GM20000 (cell line): Measurements from ENCODE around the gene NPAS2.

Experiments
- DNase-seq: peaks from one replicate; pipeline ENCODE4 v3.0.0; 2012; ENCODE audit warnings: low spot score
- CTCF ChIP-seq: IDR thresholded peaks from 2 replicates; pipeline ENCODE4 v1.5.1; 2012; ENCODE audit warnings: mild to moderate bottlenecking, control low read depth; ENCODE audit errors: extremely low read depth, missing control alignments

Gene NPAS2

GRCh38 chr2:100853909-100854810 is 34.2 kb downstream of the NPAS2 start:
- no peak for TF ChIP-seq CTCF
- no peak for DNase-seq

GRCh38 chr2:100855084-100855483 is 35.1 kb downstream of the NPAS2 start:
- no peak for DNase-seq
- TF ChIP-seq CTCF, result no peak

GRCh38 chr2:100855606-100856005 is 35.7 kb downstream of the NPAS2 start:
- no peak for DNase-seq
- no peak for TF ChIP-seq CTCF

GRCh38 chr2:100856732-100857131 is 36.8 kb downstream of the NPAS2 start:
- no peak for DNase-seq
- no peak for TF ChIP-seq CTCF

- no peak for DNase-seq
- no peak for TF ChIP-seq CTCF
These were observed 37.4 kb downstream of the NPAS2 start for GRCh38 chr2:100857341-100857740.

GRCh38 chr2:100857915-100858314 is 38.0 kb downstream of the NPAS2 start:
- no peak for TF ChIP-seq CTCF

GRCh38 chr2:100859902-100860301 is 40.0 kb downstream of the NPAS2 start:
- DNase-seq, result no peak
- no peak for TF ChIP-seq CTCF

More at GRCh38 chr2:100857915-100858314, 38.0 kb downstream of the NPAS2 start:
- DNase-seq, result no peak
